ENCODE results near the gene ITGA4.

- no peak for TF ChIP-seq EGR1 (IDR thresholded peaks at IDR 0.05)
- no peak for TF ChIP-seq TCF12 (IDR thresholded peaks at IDR 0.05; ENCODE audit: low read depth)
- TF ChIP-seq FOXM1 (IDR thresholded peaks at IDR 0.05; ENCODE audit: borderline replicate concordance, low read depth): no peak
- no peak for TF ChIP-seq RAD21 (IDR thresholded peaks at IDR 0.05; ENCODE audit: low read depth)
- TF ChIP-seq, protein P1, sequence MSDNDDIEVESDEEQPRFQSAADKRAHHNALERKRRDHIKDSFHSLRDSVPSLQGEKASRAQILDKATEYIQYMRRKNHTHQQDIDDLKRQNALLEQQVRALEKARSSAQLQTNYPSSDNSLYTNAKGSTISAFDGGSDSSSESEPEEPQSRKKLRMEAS (IDR thresholded peaks at IDR 0.05): no peak
- no peak for TF ChIP-seq TAF1 (IDR thresholded peaks at IDR 0.05; ENCODE audit: low read depth)
- TF ChIP-seq, protein P2, sequence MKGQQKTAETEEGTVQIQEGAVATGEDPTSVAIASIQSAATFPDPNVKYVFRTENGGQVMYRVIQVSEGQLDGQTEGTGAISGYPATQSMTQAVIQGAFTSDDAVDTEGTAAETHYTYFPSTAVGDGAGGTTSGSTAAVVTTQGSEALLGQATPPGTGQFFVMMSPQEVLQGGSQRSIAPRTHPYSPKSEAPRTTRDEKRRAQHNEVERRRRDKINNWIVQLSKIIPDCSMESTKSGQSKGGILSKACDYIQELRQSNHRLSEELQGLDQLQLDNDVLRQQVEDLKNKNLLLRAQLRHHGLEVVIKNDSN (IDR thresholded peaks at IDR 0.05): no peak
- no peak for TF ChIP-seq NFIC (IDR thresholded peaks at IDR 0.05)
- no peak for TF ChIP-seq CREB1 (IDR thresholded peaks at IDR 0.05; ENCODE audit: low read depth)
- no peak for TF ChIP-seq YY1 (IDR thresholded peaks at IDR 0.05; ENCODE audit: low read depth)
- TF ChIP-seq EP300 (IDR thresholded peaks at IDR 0.05; ENCODE audit: borderline replicate concordance): no peak
- TF ChIP-seq, protein P3, sequence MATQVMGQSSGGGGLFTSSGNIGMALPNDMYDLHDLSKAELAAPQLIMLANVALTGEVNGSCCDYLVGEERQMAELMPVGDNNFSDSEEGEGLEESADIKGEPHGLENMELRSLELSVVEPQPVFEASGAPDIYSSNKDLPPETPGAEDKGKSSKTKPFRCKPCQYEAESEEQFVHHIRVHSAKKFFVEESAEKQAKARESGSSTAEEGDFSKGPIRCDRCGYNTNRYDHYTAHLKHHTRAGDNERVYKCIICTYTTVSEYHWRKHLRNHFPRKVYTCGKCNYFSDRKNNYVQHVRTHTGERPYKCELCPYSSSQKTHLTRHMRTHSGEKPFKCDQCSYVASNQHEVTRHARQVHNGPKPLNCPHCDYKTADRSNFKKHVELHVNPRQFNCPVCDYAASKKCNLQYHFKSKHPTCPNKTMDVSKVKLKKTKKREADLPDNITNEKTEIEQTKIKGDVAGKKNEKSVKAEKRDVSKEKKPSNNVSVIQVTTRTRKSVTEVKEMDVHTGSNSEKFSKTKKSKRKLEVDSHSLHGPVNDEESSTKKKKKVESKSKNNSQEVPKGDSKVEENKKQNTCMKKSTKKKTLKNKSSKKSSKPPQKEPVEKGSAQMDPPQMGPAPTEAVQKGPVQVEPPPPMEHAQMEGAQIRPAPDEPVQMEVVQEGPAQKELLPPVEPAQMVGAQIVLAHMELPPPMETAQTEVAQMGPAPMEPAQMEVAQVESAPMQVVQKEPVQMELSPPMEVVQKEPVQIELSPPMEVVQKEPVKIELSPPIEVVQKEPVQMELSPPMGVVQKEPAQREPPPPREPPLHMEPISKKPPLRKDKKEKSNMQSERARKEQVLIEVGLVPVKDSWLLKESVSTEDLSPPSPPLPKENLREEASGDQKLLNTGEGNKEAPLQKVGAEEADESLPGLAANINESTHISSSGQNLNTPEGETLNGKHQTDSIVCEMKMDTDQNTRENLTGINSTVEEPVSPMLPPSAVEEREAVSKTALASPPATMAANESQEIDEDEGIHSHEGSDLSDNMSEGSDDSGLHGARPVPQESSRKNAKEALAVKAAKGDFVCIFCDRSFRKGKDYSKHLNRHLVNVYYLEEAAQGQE (IDR thresholded peaks at IDR 0.05; ENCODE audit: low read depth): no peak
- TF ChIP-seq TEAD4 (IDR thresholded peaks at IDR 0.05): no peak
Observed at GRCh38 chr2:181516992-181517391, 59.8 kb downstream of the ITGA4 start.
